IPS-18a (cell line): Measurements from ENCODE around the gene LRRC63.

ENCODE experiments used
- H3K27ac ChIP-seq: one replicate; pipeline ENCODE4 v1.5.1; 2013; ENCODE audit warnings: low read length
- H3K27me3 ChIP-seq: one replicate; pipeline ENCODE4 v1.6.1; 2013; ENCODE audit warnings: mild to moderate bottlenecking, low read length; ENCODE audit not compliant: control insufficient read depth, insufficient read depth
- H3K36me3 ChIP-seq: one replicate; pipeline ENCODE4 v1.6.1; 2013; ENCODE audit warnings: low read depth, low read length; ENCODE audit not compliant: control insufficient read depth
- H3K4me1 ChIP-seq: one replicate; pipeline ENCODE4 v1.6.1; 2013; ENCODE audit warnings: low read depth, low read length; ENCODE audit not compliant: control insufficient read depth
- H3K4me3 ChIP-seq: one replicate; pipeline ENCODE4 v1.5.1; 2013; ENCODE audit warnings: low read length
- H3K9ac ChIP-seq: one replicate; pipeline ENCODE4 v1.6.1; 2013; ENCODE audit warnings: mild to moderate bottlenecking, low read length, moderate library complexity
- H3K9me3 ChIP-seq: one replicate; pipeline ENCODE4 v1.6.1; 2013; ENCODE audit warnings: low read depth, low read length; ENCODE audit not compliant: control insufficient read depth

LRRC63 gene

DNA sequence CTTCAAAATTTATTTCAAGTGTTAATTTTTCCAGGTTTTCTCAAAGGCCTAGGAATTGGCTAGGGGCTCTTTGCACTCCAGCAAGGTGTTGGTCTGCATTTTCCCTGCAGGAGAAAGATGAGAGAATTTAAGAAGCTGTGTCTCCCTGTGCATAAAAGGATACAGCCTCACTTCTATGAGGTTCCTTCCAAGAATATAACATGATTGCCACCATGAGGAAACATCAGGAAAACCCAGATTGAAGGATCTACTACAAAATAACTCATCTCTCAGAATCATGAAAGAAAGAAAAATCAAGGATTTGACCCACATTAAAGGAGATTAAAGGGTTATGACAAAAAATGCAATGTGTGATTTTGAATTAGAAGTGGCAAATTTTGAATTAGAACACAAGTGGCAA lies 105.4 kb downstream of the LRRC63 start:
- Histone ChIP-seq H3K36me3 (no peaks in the 10 kb centered on the region), H3K9me3 (no peaks in the 10 kb centered on the region), H3K4me3 (no peak overlapping the region), H3K27ac (no peak overlapping the region), H3K27me3 (no peaks in the 10 kb centered on the region), H3K9ac (no peak overlapping the region), H3K4me1 (no peaks in the 10 kb centered on the region)

GRCh38 chr13:46318986-46319385 lies 107.3 kb downstream of the LRRC63 start:
- H3K36me3 ChIP-seq: no peaks in the 10 kb centered on the region
- H3K27me3 ChIP-seq: no peaks in the 10 kb centered on the region
- H3K4me3 ChIP-seq: no peak overlapping the region
- no peaks in the 10 kb centered on the region for H3K9me3 ChIP-seq
- H3K9ac ChIP-seq: no peak overlapping the region
- no peaks in the 10 kb centered on the region for H3K4me1 ChIP-seq
- H3K27ac ChIP-seq: no peak overlapping the region

DNA sequence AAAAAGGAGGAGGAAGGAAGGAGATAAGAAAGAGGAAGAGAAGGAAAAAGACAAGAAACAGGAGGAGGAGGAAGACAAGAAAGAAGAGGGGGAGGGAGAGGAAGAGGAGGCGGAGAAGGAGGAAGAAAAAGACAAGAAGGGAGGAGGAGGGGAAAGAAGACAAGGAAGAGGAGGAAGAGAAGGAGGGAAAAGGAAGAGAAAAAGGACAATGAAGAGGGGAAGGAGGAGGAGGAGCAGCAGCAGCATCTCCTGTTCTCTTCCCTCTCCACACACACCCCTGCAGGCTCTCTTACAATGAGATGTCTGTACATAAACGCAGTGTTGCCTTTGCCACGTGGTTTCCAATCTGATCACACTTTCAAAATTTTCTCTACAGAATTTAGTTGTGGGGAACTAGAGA lies 108.7 kb downstream of the LRRC63 start:
- no peak overlapping the region for H3K4me3 ChIP-seq
- H3K9me3 ChIP-seq: no peaks in the 10 kb centered on the region
- H3K4me1 ChIP-seq: no peaks in the 10 kb centered on the region
- no peaks in the 10 kb centered on the region for H3K27me3 ChIP-seq
- H3K9ac ChIP-seq: no peak overlapping the region
- no peak overlapping the region for H3K27ac ChIP-seq
- H3K36me3 ChIP-seq: no peaks in the 10 kb centered on the region

DNA sequence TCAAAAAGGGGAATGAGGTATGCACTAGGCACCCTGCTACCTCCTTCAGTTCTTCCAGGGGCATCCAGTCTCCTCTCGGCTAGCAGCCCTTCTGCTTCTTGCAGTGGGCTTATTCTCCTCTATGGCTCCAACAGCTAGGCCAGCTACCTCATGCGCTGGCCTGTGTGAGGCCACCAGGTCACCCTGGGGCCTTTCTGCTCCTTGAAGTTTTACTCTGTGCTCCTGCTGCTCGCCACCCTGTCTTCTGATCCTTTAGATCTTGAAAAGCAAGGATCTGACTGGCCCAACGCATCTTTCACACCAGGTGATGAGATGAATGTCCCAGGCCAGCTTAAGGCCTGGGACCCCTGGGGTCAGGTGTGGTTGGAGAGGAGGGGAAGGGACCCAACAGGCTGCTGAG lies 109.1 kb downstream of the LRRC63 start:
- Histone ChIP-seq H3K36me3 (no peaks in the 10 kb centered on the region), H3K9ac (no peak overlapping the region), H3K4me3 (no peak overlapping the region), H3K4me1 (no peaks in the 10 kb centered on the region), H3K27ac (no peak overlapping the region), H3K9me3 (no peaks in the 10 kb centered on the region), H3K27me3 (no peaks in the 10 kb centered on the region)

DNA sequence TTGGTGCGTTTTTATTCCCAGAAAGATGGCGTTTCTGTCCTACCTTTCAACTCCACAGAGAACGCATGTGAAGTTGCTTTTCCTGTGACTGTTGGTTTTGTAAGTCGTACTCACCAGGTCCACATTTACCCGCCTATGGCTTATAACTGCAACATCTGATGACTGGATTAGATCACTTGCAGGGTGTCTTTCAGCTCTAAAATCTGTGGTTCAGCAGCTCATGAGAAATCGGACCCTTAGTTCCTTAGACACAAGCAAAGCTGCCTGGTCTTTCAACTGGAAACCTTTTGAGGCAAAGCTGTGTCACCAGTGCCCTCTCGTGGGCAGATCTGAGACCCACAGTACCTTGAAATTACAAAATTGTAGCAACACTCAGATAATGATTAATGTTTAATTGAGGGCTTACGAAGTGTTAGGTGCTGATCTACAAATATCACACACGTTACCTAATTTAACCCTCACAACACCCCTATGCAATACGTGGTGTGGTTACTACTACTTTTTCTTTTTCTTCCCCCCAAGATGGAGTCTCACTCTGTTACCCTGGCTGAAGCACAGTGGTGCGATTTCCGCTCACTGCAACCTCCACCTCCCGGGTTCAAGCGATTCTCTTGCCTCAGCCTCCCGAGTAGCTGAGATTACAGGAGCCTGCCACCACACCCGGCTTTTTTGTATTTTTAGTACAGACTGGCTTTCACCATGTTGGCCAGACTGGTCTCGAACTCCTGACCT lies 109.9 kb downstream of the LRRC63 start:
- H3K4me1 ChIP-seq: no peaks in the 10 kb centered on the region
- no peak overlapping the region for H3K4me3 ChIP-seq
- no peak overlapping the region for H3K27ac ChIP-seq
- H3K9me3 ChIP-seq: no peaks in the 10 kb centered on the region
- H3K9ac ChIP-seq: no peak overlapping the region
- no peaks in the 10 kb centered on the region for H3K27me3 ChIP-seq
- H3K36me3 ChIP-seq: no peaks in the 10 kb centered on the region

GRCh38 chr13:46324976-46325375 lies 113.2 kb downstream of the LRRC63 start:
- Histone ChIP-seq H3K9ac (no peak overlapping the region), H3K4me1 (no peaks in the 10 kb centered on the region), H3K27ac (no peak overlapping the region), H3K4me3 (no peak overlapping the region), H3K36me3 (no peaks in the 10 kb centered on the region), H3K9me3 (no peaks in the 10 kb centered on the region), H3K27me3 (no peaks in the 10 kb centered on the region)
